Upper lobe of left lung (tissue), 4 donors: ENCODE data around the gene EXOC4.

ENCODE experiments used
- EP300 ChIP-seq, 4 donors: sonication (generic); formaldehyde crosslinking; IDR thresholded peaks; one replicate each; pipeline ENCODE4 v1.5.1; 2017; ENCODE audit warnings: antibody characterized with exemption in 4 of 4, control low read depth in 2 of 4
- POLR2A ChIP-seq, 4 donors: fragments of 450-650 bp; IDR thresholded peaks; one replicate each; pipeline ENCODE4 v1.5.1; 2016 to 2017; ENCODE audit warnings: antibody characterized with exemption in 4 of 4, mild to moderate bottlenecking in 2 of 4
- TF ChIP-seq, protein P1 (sequence below), 6 experiments: fragments of 450-650 bp in 4 of 6; fragments of 200-600 bp in 2 of 6; sonication (generic) in 2 of 6; IDR thresholded peaks; one replicate each; pipeline ENCODE4 v1.5.1; 2016 to 2019; ENCODE audit warnings: antibody characterized with exemption in 6 of 6

DNA sequence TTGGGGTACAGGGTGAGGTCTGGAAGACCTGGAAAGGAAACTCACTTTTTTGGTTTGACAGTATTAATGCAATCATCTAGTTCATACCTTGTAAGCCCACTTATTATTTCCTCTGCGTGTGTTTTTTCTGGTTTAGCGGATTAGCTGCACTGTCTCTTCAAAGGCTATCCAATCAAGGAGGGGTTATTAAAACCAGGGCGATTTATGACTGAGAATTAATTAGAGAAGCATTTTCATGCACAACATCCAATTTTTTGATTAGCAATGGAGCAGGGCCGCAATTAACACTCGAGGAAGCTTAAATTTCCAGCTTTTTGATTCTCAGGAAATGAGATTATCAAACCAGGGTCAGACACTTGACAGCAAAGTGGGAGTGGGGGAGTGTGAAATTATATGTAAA, 248.9 kb downstream of the EXOC4 start:
- no peak for TF ChIP-seq EP300 (IDR thresholded peaks at IDR 0.05)
- TF ChIP-seq POLR2A (IDR thresholded peaks at IDR 0.05), result no peak
- TF ChIP-seq, protein P1, sequence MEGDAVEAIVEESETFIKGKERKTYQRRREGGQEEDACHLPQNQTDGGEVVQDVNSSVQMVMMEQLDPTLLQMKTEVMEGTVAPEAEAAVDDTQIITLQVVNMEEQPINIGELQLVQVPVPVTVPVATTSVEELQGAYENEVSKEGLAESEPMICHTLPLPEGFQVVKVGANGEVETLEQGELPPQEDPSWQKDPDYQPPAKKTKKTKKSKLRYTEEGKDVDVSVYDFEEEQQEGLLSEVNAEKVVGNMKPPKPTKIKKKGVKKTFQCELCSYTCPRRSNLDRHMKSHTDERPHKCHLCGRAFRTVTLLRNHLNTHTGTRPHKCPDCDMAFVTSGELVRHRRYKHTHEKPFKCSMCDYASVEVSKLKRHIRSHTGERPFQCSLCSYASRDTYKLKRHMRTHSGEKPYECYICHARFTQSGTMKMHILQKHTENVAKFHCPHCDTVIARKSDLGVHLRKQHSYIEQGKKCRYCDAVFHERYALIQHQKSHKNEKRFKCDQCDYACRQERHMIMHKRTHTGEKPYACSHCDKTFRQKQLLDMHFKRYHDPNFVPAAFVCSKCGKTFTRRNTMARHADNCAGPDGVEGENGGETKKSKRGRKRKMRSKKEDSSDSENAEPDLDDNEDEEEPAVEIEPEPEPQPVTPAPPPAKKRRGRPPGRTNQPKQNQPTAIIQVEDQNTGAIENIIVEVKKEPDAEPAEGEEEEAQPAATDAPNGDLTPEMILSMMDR (IDR thresholded peaks at IDR 0.05), result no peak
